ENCODE data around the gene HP.
"Not testable (repeated sequence)": the region's sequence is repeated elsewhere in the genome, so short reads cannot be mapped to it uniquely, and the experiment has no call there.

HP gene

GRCh38 chr16:72055911-72056310 lies 1.6 kb downstream of the HP start:
- TF ChIP-seq CTCF (IDR thresholded peaks at IDR 0.05; ENCODE audit: insufficient read depth, missing control alignments): no peak
- DNase-seq (ENCODE audit: insufficient read length, low spot score): no peak
- FAIRE-seq: no peak

- DNase-seq (ENCODE audit: insufficient read length, low spot score); FAIRE-seq: not testable (repeated sequence)
Observed at GRCh38 chr16:72057313-72057712, 3.0 kb downstream of the HP start.

GRCh38 chr16:72059060-72059459 lies 4.8 kb downstream of the HP start:
- FAIRE-seq; DNase-seq (ENCODE audit: insufficient read length, low spot score): not testable (repeated sequence)

GRCh38 chr16:72060405-72060804 lies 6.1 kb downstream of the HP start:
- FAIRE-seq (no peak), DNase-seq (ENCODE audit: insufficient read length, low spot score) (no peak)
- no peak for TF ChIP-seq CTCF (IDR thresholded peaks at IDR 0.05; ENCODE audit: insufficient read depth, missing control alignments)

- DNase-seq (ENCODE audit: insufficient read length, low spot score): no peak
- no peak for FAIRE-seq
- TF ChIP-seq CTCF (IDR thresholded peaks at IDR 0.05; ENCODE audit: insufficient read depth, missing control alignments): no peak
Observed at GRCh38 chr16:72061564-72061963, 7.3 kb downstream of the HP start.

- DNase-seq (ENCODE audit: insufficient read length, low spot score) (no peak), FAIRE-seq (no peak)
- no peak for TF ChIP-seq CTCF (IDR thresholded peaks at IDR 0.05; ENCODE audit: insufficient read depth, missing control alignments)
Observed at GRCh38 chr16:72064361-72064894, 10.1 kb downstream of the HP start.

GRCh38 chr16:72066747-72067146 lies 12.4 kb downstream of the HP start:
- peak; percentile 63 for TF ChIP-seq CTCF (IDR thresholded peaks at IDR 0.05; ENCODE audit: insufficient read depth, missing control alignments)
- DNase-seq (ENCODE audit: insufficient read length, low spot score) (no peak), FAIRE-seq (no peak)

- TF ChIP-seq CTCF (IDR thresholded peaks at IDR 0.05; ENCODE audit: insufficient read depth, missing control alignments): no peak
- DNase-seq (ENCODE audit: insufficient read length, low spot score) (no peak), FAIRE-seq (no peak)
Observed at GRCh38 chr16:72068930-72069329, 14.6 kb downstream of the HP start.

Measured in D721Med (cell line).